Activated CD4-positive, alpha-beta T cell treated with anti-CD3 and anti-CD28 coated beads, Interleukin-2, Interleukin-4, amounts not matched to agents 100 ng/mL and 50 ng/mL, durations not matched to agents 16 hours and 8 hours (primary cell): ENCODE data around the gene MAGOHB.
"Not testable (repeated sequence)": the region's sequence is repeated elsewhere in the genome, so short reads cannot be mapped to it uniquely, and the experiment has no call there.

Experiments
- DNase-seq: peaks from one replicate; pipeline ENCODE4 v3.0.0-alpha.2; 2020; ENCODE audit warnings: low spot score

MAGOHB gene

GRCh38 chr12:10612110-10612509, 1.3 kb downstream of the MAGOHB start:
- no peak for DNase-seq

GRCh38 chr12:10611258-10611657, 2.2 kb downstream of the MAGOHB start:
- not testable (repeated sequence) for DNase-seq

GRCh38 chr12:10610188-10610587, 3.2 kb downstream of the MAGOHB start:
- DNase-seq, result no peak

- no peak for DNase-seq
Measured at GRCh38 chr12:10607885-10608458, 5.4 kb downstream of the MAGOHB start.

GRCh38 chr12:10601860-10602259, 11.5 kb downstream of the MAGOHB start:
- no peak for DNase-seq

GRCh38 chr12:10600988-10601387, 12.4 kb downstream of the MAGOHB start:
- no peak for DNase-seq

GRCh38 chr12:10595881-10596280, 17.5 kb downstream of the MAGOHB start:
- no peak for DNase-seq

- DNase-seq, result no peak
Measured at GRCh38 chr12:10590966-10591365, 22.4 kb downstream of the MAGOHB start.

GRCh38 chr12:10584415-10584814, 29.0 kb downstream of the MAGOHB start:
- DNase-seq, result no peak

GRCh38 chr12:10582704-10583103, 30.7 kb downstream of the MAGOHB start:
- no peak for DNase-seq

- not testable (repeated sequence) for DNase-seq
Measured at GRCh38 chr12:10582133-10582532, 31.3 kb downstream of the MAGOHB start.

GRCh38 chr12:10574307-10574706, 39.1 kb downstream of the MAGOHB start:
- no peak for DNase-seq

GRCh38 chr12:10572021-10572490, 41.4 kb downstream of the MAGOHB start:
- not testable (repeated sequence) for DNase-seq

- DNase-seq, result no peak
Measured at GRCh38 chr12:10571141-10571540, 42.3 kb downstream of the MAGOHB start.

GRCh38 chr12:10567813-10568212, 45.6 kb downstream of the MAGOHB start:
- no peak for DNase-seq

GRCh38 chr12:10563966-10564365, 49.4 kb downstream of the MAGOHB start:
- no peak for DNase-seq

- no peak for DNase-seq
Measured at GRCh38 chr12:10563002-10563401, 50.4 kb downstream of the MAGOHB start.

GRCh38 chr12:10562306-10562933, 51.0 kb downstream of the MAGOHB start:
- DNase-seq, result peak; percentile 36

- no peak for DNase-seq
Measured at GRCh38 chr12:10559244-10559643, 54.2 kb downstream of the MAGOHB start.

- no peak for DNase-seq
Measured at GRCh38 chr12:10558789-10559188, 54.6 kb downstream of the MAGOHB start.

GRCh38 chr12:10558301-10558700, 55.1 kb downstream of the MAGOHB start:
- DNase-seq, result no peak

- DNase-seq, result no peak
Measured at GRCh38 chr12:10557766-10558165, 55.6 kb downstream of the MAGOHB start.

- no peak for DNase-seq
Measured at GRCh38 chr12:10557329-10557728, 56.1 kb downstream of the MAGOHB start.
